Right renal pelvis (tissue), 4 donors: ENCODE data around the gene PDZK1. TPM values are rescaled to one million over a fixed set of nuclear protein-coding genes. Genes with fewer than 3 reads are reported as not detected.
"Not testable (repeated sequence)": the region's sequence is repeated elsewhere in the genome, so short reads cannot be mapped to it uniquely, and the experiment has no call there.

Experiments used
- DNase-seq, 4 donors: peaks; one replicate each; pipeline ENCODE4 v3.0.0-alpha.2; 2013; ENCODE audit warnings: low read depth in 4 of 4, low spot score in 3 of 4, missing footprints in 1 of 4
- polyA plus RNA-seq, 4 donors: library from polyadenylated mRNA; unstranded; fragments of 120-200 nt; gene quantifications; one replicate each; pipeline ENCODE4 v1.2.1, GENCODE V29; 2013; ENCODE audit not compliant: insufficient read length in 4 of 4

PDZK1 gene
- polyA plus RNA-seq, 4 donors, result 150 to 206 (median 185) TPM

DNA sequence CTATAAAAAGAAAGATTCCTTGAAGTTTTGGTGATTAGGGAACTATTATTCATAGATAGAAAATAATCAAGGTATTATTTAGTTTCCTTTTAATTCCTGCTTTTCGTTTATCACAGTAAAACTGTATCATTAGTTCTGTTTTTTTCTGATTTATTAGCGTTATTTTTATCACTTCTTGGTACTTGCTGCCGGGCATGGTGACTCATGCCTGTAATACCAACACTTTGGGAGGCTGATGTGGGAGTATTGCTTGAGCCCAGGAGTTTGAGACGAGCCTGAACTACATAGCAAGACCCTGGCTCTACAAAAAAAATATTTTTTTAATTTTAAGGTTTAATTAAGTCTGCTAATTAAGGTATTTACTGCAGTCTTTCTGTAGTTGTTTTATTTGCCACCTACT is 42.2 kb downstream of the PDZK1 start:
- not testable (repeated sequence) for DNase-seq

DNA sequence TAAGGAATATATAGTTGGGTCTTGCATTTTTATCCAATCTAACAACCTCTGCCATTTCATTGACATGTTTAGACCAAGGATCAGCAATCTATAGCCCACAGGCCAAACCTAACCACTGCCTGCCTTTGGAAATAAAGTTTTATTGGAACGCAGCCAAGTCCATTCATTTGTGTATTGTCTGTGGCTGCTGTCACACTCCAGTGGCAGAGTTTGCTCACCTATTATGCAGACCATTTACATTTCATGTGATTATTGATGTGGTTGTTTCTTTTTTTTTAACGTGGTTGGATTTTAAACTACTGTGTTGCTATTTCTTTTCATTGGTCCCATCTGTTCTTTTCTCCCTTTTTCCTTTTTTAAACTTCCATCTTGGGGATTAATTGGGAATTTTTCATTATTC is 44.7 kb downstream of the PDZK1 start:
- DNase-seq, result not testable (repeated sequence)

DNA sequence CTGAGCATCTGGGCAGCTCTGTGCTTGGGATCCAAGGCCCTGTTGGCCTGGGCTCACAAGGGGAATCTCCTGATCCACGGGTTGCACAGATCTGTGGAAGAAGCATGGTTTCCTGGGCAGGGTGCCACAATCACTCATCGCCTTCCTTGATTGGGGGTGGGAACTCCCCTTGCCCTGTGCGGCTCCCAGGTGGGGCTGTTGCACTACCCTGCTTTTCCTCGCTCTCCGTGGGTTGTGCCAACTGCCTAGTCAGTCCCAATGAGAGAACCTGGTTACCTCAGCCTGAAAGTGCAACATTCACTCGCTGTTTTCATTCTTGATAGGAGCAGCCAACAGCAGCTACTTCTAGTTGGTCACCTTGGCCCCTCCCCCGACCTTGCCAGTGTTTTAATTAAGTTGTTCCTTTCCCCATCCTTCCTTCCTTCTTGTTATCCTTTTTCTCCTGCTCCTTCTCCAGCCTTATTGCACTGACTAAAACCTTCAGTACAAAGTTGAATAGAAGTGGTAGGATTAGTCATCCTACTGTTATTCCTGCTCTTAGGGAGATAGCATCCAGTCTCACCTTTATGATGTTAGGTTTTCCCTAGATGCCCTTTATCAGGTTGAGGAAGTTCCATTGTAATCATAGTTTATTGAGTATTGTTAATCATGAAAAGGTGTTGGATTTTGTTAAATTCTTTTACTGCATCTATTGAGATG is 50.8 kb downstream of the PDZK1 start:
- not testable (repeated sequence) for DNase-seq

DNA sequence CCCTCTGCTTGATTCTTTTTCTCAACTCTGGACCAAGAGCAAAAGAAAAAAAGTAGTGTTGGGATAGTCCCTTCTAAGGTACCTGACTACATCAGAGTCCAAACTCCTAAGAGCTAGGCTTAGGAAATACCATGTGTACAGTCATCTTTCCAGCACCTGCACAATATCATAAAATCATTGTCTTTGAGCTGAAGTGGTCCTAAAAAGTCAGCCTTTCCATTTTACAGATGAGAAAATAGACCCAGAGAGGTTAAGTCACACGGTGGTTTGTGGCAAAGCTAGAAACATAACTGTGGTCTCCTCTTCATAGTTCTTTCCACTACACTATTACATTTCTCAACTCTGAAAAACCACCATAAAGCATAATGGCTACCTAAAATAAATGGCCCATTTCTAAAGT is 63.2 kb downstream of the PDZK1 start:
- not testable (repeated sequence) for DNase-seq

DNA sequence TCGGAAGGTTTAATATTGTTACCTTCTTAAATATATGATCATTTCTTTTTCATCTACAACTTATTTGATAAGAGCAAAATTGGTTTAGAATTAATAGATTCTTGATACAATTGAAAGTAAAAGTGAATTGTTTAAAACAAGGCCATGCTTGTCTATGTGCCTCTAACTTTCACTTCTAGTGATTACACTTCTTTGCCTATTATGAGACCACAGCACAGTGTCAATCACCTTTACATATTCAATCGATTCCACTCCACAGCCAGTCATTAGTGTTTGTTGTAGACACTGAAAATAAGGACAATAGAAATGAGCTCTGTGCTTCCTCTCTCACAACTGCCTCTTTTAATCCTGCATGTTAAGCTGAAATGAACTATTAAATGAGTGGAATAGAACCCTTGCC is 65.3 kb downstream of the PDZK1 start:
- not testable (repeated sequence) for DNase-seq

DNA sequence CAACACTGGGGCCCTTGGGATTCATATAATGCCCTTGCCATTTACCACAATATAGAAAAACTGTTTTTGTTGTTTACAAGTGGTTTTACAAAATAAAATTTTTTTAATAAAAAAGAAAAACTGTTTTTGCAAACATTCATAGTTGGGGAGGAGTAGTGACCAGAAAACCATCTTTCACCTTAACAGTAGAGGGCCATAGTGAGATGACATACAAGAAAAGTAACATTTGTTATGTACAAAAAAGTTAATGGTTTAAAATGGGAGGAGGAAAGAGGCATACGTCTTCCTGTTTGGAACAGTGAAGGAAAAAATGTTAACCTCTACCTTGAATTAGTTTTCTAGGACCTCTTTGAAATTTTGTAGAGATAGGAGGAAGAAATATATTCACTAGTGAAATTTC is 70.9 kb downstream of the PDZK1 start:
- not testable (repeated sequence) for DNase-seq

DNA sequence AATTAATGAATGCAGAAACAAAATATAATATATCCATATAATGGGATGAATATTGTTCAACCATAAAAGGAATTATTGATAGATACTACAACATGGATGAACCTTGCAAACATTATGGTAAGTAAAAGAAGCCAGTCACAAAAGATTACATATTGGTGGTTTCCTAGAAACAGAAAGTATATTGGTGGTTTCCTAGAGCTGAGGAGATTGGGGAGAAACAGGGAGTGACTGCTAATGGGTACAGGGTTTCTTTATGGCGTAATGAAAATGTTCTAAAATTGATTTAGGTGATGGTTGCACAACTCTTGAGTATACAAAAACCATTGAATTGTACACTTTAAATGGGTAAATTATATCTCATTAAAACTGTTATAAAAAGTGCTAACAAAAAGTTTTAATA is 85.0 kb downstream of the PDZK1 start:
- DNase-seq, result not testable (repeated sequence)

Other genes starting within 250 kb of the PDZK1 start
- 10 to 100 TPM; 37.3 to 49.2 (median 39.1) TPM for gene GPR89A, start 99.4 kb downstream of the PDZK1 start, polyA plus RNA-seq
- gene CD160, start 12.1 kb upstream of the PDZK1 start, polyA plus RNA-seq, result under 1 TPM; 0.69 to 0.84 (median 0.78) TPM
- gene RNF115, start 116.7 kb upstream of the PDZK1 start, polyA plus RNA-seq, result 10 to 100 TPM; 12.6 to 18.0 (median 16.9) TPM
- 10 to 100 TPM; 34.8 to 36.1 (median 35.1) TPM for gene POLR3C, start 116.8 kb upstream of the PDZK1 start, polyA plus RNA-seq
- gene NUDT17, start 138.3 kb upstream of the PDZK1 start, polyA plus RNA-seq, result 1 to 10 TPM; 6.1 to 7.3 (median 6.8) TPM
- gene PIAS3, start 151.7 kb upstream of the PDZK1 start, polyA plus RNA-seq, result 10 to 100 TPM; 52.9 to 56.8 (median 54.7) TPM
- gene ANKRD35, start 178.5 kb upstream of the PDZK1 start, polyA plus RNA-seq, result 1 to 10 TPM; 1.6 to 2.8 (median 2.1) TPM
- gene ITGA10, start 202.7 kb upstream of the PDZK1 start, polyA plus RNA-seq, result under 1 TPM; 0.80 to 0.91 (median 0.82) TPM
- 10 to 100 TPM; 52.7 to 64.8 (median 63.1) TPM for gene PEX11B, start 211.3 kb upstream of the PDZK1 start, polyA plus RNA-seq
- 100 to 1,000 TPM; 191 to 214 (median 201) TPM for gene RBM8A, start 220.1 kb upstream of the PDZK1 start, polyA plus RNA-seq